OCI-LY3 (cell line): ENCODE measurements around the gene C17orf113.

Experiments
- CTCF ChIP-seq: fragments of 200-600, 300-600 bp; sonication (generic); IDR thresholded peaks from 2 replicates; pipeline ENCODE4 v1.5.1; 2014; ENCODE audit warnings: antibody characterized with exemption, low read length, low read depth
- EZH2phosphoT487 ChIP-seq: fragments of 200-600 bp; shearing (Covaris generic); IDR thresholded peaks from 2 replicates; pipeline ENCODE4 v1.6.1; 2018; ENCODE audit warnings: antibody characterized with exemption, mixed run types, low read depth

- TF ChIP-seq CTCF (no peak), EZH2phosphoT487 (no peak)
These were observed 32.6 kb downstream of the C17orf113 start for GRCh38 chr17:42017866-42018200.
